22Rv1 (cell line): ENCODE results near the gene ANKK1.

Experiments
- H3K27ac ChIP-seq: fragments of 450-650 bp; 2 replicates; pipeline ENCODE4 v1.5.1; 2017
- ZFX ChIP-seq: fragments of 450-650 bp; IDR thresholded peaks from 2 replicates; pipeline ENCODE4 v1.6.1; 2017; ENCODE audit warnings: antibody characterized with exemption, borderline replicate concordance
- TF ChIP-seq, protein P1 (sequence below): fragments of 450-650 bp; IDR thresholded peaks from 2 replicates; pipeline ENCODE4 v1.5.1; 2017; ENCODE audit warnings: mild to moderate bottlenecking

The ANKK1 gene

DNA sequence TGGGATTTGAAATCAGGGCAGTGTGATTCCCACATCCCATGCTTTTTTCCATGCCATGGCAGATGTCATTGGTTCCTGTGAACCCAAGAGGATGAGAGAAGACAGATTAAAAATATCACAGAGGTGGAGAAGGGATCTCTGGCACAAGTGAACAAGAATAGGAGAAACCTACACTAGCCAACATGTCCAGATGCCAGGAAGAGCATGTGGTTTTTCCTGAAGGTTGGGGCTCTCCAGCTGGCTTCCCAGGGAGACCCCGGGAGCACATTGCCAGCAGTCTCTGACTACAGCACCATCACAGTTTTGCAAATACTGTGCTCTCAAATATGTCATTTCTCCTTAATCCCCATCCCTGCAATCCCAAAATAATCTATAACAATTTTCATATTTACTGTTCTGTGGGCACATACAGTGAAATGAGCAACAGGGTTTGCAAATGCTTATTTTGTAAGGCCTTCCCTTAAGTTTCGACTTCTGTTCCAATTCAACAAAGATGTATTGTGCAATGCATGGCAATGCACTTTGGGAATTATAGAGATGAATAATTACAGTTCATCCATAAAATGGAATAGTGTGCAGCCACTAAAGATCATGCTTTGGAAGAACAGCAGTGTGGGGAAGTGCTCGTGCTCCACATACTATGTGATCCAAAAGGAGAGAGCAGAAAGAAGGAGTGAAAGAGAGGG, 4.8 kb downstream of the ANKK1 start:
- TF ChIP-seq, protein P1, sequence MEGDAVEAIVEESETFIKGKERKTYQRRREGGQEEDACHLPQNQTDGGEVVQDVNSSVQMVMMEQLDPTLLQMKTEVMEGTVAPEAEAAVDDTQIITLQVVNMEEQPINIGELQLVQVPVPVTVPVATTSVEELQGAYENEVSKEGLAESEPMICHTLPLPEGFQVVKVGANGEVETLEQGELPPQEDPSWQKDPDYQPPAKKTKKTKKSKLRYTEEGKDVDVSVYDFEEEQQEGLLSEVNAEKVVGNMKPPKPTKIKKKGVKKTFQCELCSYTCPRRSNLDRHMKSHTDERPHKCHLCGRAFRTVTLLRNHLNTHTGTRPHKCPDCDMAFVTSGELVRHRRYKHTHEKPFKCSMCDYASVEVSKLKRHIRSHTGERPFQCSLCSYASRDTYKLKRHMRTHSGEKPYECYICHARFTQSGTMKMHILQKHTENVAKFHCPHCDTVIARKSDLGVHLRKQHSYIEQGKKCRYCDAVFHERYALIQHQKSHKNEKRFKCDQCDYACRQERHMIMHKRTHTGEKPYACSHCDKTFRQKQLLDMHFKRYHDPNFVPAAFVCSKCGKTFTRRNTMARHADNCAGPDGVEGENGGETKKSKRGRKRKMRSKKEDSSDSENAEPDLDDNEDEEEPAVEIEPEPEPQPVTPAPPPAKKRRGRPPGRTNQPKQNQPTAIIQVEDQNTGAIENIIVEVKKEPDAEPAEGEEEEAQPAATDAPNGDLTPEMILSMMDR, result no peak
- TF ChIP-seq ZFX, result no peak
- H3K27ac ChIP-seq, result no peak overlapping the region

DNA sequence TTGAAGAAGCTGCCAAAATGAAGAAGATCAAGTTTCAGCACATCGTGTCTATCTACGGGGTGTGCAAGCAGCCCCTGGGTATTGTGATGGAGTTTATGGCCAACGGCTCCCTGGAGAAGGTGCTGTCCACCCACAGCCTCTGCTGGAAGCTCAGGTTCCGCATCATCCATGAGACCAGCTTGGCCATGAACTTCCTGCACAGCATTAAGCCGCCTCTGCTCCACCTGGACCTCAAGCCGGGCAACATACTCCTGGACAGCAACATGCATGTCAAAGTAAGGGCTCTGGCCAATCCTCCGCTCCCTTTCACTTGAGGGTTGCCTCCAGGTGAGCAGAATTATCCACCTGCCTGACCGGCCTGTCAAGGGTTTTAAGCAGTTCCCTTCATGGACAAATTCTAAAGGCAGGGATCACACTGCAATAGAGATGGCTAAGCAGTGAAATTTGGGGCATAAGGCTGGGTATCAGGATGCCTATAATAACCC, 6.0 kb downstream of the ANKK1 start:
- TF ChIP-seq, protein P1, result no peak
- TF ChIP-seq ZFX, result no peak
- H3K27ac ChIP-seq, result no peak overlapping the region

GRCh38 chr11:113394919-113395318, 7.3 kb downstream of the ANKK1 start:
- no peak overlapping the region for H3K27ac ChIP-seq
- TF ChIP-seq, protein P1, result no peak
- no peak for TF ChIP-seq ZFX

DNA sequence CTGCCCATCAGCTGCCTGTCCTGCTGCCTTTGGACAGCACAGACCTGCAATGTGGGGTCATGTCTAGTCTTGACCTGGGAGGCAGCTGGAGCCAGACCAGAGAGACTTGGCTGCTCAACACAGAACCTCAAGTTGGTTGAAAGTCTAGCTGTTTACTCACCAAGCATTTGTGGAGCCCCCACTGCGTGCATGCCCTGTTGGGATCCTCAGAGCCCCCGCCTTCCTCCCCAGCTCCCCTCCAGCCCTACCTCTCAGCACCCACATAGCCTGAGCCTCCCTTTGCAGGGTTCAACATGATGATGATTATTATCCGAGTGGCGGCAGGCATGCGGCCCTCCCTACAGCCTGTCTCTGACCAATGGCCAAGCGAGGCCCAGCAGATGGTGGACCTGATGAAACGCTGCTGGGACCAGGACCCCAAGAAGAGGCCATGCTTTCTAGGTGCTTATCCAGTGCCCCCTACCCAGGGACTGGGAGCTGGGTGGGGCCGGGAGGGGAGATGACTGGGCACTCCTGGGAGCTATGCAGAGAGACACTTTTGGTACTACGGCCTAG, 8.3 kb downstream of the ANKK1 start:
- H3K27ac ChIP-seq, result no peak overlapping the region
- TF ChIP-seq, protein P1, result no peak
- TF ChIP-seq ZFX, result no peak

GRCh38 chr11:113396690-113397089, 9.1 kb downstream of the ANKK1 start:
- TF ChIP-seq ZFX, result no peak
- TF ChIP-seq, protein P1, result no peak
- no peak overlapping the region for H3K27ac ChIP-seq

- no peak overlapping the region for H3K27ac ChIP-seq
- TF ChIP-seq ZFX, result no peak
- TF ChIP-seq, protein P1, result no peak
Measured at GRCh38 chr11:113397212-113397611, 9.6 kb downstream of the ANKK1 start.

- no peak overlapping the region for H3K27ac ChIP-seq
- no peak for TF ChIP-seq ZFX
- TF ChIP-seq, protein P1, result no peak
Measured at GRCh38 chr11:113397821-113398220, 10.2 kb downstream of the ANKK1 start.
